Activated CD4-positive, CD25-positive, alpha-beta regulatory T cell treated with anti-CD3 and anti-CD28 coated beads, Interleukin-2, amount 50 U/mL, for 16 hours (primary cell): Measurements from ENCODE around the gene KCP.

Source experiments
- DNase-seq: peaks from one replicate; pipeline ENCODE4 v3.0.0-alpha.2; 2020; ENCODE audit warnings: low read depth, low spot score

KCP gene

GRCh38 chr7:128906766-128907559 lies 3.5 kb downstream of the KCP start:
- DNase-seq: no peak

GRCh38 chr7:128906001-128906765 lies 4.3 kb downstream of the KCP start:
- no peak for DNase-seq

GRCh38 chr7:128904381-128905197 lies 5.9 kb downstream of the KCP start:
- no peak for DNase-seq

- no peak for DNase-seq
Observed at GRCh38 chr7:128903621-128904361, 6.7 kb downstream of the KCP start.

GRCh38 chr7:128902761-128903585 lies 7.5 kb downstream of the KCP start:
- no peak for DNase-seq

- no peak for DNase-seq
Observed at GRCh38 chr7:128900237-128900636, 10.3 kb downstream of the KCP start.

GRCh38 chr7:128899392-128899791 lies 11.1 kb downstream of the KCP start:
- DNase-seq: no peak

- DNase-seq: no peak
Observed at GRCh38 chr7:128895320-128895719, 15.2 kb downstream of the KCP start.

- DNase-seq: no peak
Observed at GRCh38 chr7:128894101-128894440, 16.4 kb downstream of the KCP start.

- DNase-seq: no peak
Observed at GRCh38 chr7:128893251-128894100, 17.0 kb downstream of the KCP start.

- no peak for DNase-seq
Observed at GRCh38 chr7:128892521-128893250, 17.8 kb downstream of the KCP start.

GRCh38 chr7:128891942-128892269 lies 18.6 kb downstream of the KCP start:
- DNase-seq: no peak

GRCh38 chr7:128891110-128891941 lies 19.2 kb downstream of the KCP start:
- no peak for DNase-seq

GRCh38 chr7:128890306-128891109 lies 20.0 kb downstream of the KCP start:
- no peak for DNase-seq

- no peak for DNase-seq
Observed at GRCh38 chr7:128889121-128889520, 21.4 kb downstream of the KCP start.

- DNase-seq: no peak
Observed at GRCh38 chr7:128888756-128889095, 21.8 kb downstream of the KCP start.

- no peak for DNase-seq
Observed at GRCh38 chr7:128888039-128888755, 22.3 kb downstream of the KCP start.
